ENCODE results near the gene NPLOC4. TPM values are rescaled to one million over a fixed set of nuclear protein-coding genes. Genes with fewer than 3 reads are reported as not detected.

The NPLOC4 gene
- total and polyA plus RNA-seq, 2 of the 13 experiments (the other 11 are each of a cell fraction or from before 2014, with no cell fraction given), result 57.0 to 97.0 TPM

- TF ChIP-seq MNT (IDR thresholded peaks at IDR 0.05) (peak; percentile 16; the same call in 1 of the 2 replicates), ELF4 (CRISPR knock-in tag; IDR thresholded peaks at IDR 0.05; ENCODE audit: borderline replicate concordance) (no peak), ZNF790 (CRISPR knock-in tag; IDR thresholded peaks at IDR 0.05; ENCODE audit: borderline replicate concordance) (no peak), ZNF850 (CRISPR knock-in tag; conservative IDR thresholded peaks at IDR 0.05) (no peak), ZNF17 (CRISPR knock-in tag; IDR thresholded peaks at IDR 0.05) (no peak), TRIM24 (CRISPR knock-in tag; IDR thresholded peaks at IDR 0.05) (no peak), ZBTB3 (CRISPR knock-in tag; IDR thresholded peaks at IDR 0.05; ENCODE audit: borderline replicate concordance, low read depth) (no peak), ZNF550 (CRISPR knock-in tag; IDR thresholded peaks at IDR 0.05; ENCODE audit: borderline replicate concordance) (no peak), ZNF235 (CRISPR knock-in tag; IDR thresholded peaks at IDR 0.05; ENCODE audit: borderline replicate concordance) (no peak), ZNF24 (IDR thresholded peaks at IDR 0.05) (no peak), ZNF230 (CRISPR knock-in tag; IDR thresholded peaks at IDR 0.05) (no peak; the same call in 1 of the 2 replicates), ZNF879 (CRISPR knock-in tag; IDR thresholded peaks at IDR 0.05) (0 out of 2 replicates have a peak, but pooled peaks have one; percentile 47), ZFP36L2 (CRISPR knock-in tag; IDR thresholded peaks at IDR 0.05) (no peak), AHDC1 (CRISPR knock-in tag; IDR thresholded peaks at IDR 0.05; ENCODE audit: borderline replicate concordance) (no peak), SMARCC2 (IDR thresholded peaks at IDR 0.05) (no peak), ZNF546 (CRISPR knock-in tag; conservative IDR thresholded peaks at IDR 0.05) (0 out of 2 replicates have a peak, but pooled peaks have one; percentile 43)
- TF ChIP-seq, protein P1, sequence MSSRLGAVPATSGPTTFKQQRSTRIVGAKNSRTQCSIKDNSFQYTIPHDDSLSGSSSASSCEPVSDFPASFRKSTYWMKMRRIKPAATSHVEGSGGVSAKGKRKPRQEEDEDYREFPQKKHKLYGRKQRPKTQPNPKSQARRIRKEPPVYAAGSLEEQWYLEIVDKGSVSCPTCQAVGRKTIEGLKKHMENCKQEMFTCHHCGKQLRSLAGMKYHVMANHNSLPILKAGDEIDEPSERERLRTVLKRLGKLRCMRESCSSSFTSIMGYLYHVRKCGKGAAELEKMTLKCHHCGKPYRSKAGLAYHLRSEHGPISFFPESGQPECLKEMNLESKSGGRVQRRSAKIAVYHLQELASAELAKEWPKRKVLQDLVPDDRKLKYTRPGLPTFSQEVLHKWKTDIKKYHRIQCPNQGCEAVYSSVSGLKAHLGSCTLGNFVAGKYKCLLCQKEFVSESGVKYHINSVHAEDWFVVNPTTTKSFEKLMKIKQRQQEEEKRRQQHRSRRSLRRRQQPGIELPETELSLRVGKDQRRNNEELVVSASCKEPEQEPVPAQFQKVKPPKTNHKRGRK (CRISPR knock-in tag; IDR thresholded peaks at IDR 0.05), result no peak
- TF ChIP-seq, protein P2, sequence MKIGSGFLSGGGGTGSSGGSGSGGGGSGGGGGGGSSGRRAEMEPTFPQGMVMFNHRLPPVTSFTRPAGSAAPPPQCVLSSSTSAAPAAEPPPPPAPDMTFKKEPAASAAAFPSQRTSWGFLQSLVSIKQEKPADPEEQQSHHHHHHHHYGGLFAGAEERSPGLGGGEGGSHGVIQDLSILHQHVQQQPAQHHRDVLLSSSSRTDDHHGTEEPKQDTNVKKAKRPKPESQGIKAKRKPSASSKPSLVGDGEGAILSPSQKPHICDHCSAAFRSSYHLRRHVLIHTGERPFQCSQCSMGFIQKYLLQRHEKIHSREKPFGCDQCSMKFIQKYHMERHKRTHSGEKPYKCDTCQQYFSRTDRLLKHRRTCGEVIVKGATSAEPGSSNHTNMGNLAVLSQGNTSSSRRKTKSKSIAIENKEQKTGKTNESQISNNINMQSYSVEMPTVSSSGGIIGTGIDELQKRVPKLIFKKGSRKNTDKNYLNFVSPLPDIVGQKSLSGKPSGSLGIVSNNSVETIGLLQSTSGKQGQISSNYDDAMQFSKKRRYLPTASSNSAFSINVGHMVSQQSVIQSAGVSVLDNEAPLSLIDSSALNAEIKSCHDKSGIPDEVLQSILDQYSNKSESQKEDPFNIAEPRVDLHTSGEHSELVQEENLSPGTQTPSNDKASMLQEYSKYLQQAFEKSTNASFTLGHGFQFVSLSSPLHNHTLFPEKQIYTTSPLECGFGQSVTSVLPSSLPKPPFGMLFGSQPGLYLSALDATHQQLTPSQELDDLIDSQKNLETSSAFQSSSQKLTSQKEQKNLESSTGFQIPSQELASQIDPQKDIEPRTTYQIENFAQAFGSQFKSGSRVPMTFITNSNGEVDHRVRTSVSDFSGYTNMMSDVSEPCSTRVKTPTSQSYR (CRISPR knock-in tag; IDR thresholded peaks at IDR 0.05; ENCODE audit: borderline replicate concordance), result no peak; the same call in 1 of the 2 replicates
Measured at GRCh38 chr17:81655378-81656117, 18.6 kb upstream of the NPLOC4 start (continued).

Measured in HepG2 (cell line).